ENCODE data around the gene ARHGAP5. TPM values are rescaled to one million over a fixed set of nuclear protein-coding genes. Genes with fewer than 3 reads are reported as not detected.

ARHGAP5 gene
- total RNA-seq, 1 donor = 88.7 TPM

GRCh38 chr14:32049361-32050088, 27.6 kb upstream of the ARHGAP5 start:
- Histone ChIP-seq H4K20me1 (ENCODE audit: insufficient read depth, low read length) (no peaks in the 10 kb centered on the region), H3K4me2 (ENCODE audit: insufficient read depth, low read length) (no peak overlapping the region), H3K9me3 (ENCODE audit: low read depth, low read length) (no peaks in the 10 kb centered on the region), H3K36me3 (ENCODE audit: insufficient read depth, low read length) (no peaks in the 10 kb centered on the region), H3K4me3 (ENCODE audit: insufficient read depth, low read length) (no peak overlapping the region), H3K27me3 (ENCODE audit: insufficient read depth, low read length) (no peaks in the 10 kb centered on the region), H3K4me1 (ENCODE audit: insufficient read depth, low read length) (no peaks in the 10 kb centered on the region), H2AFZ (ENCODE audit: low read length) (no peak overlapping the region), H3K27ac (ENCODE audit: low read depth, low read length) (no peak overlapping the region), H3K79me2 (ENCODE audit: insufficient read depth, low read length) (no peaks in the 10 kb centered on the region)
- DNase-seq (ENCODE audit: insufficient read length, low spot score, missing footprints) = no peak
- no peak for TF ChIP-seq CTCF (IDR thresholded peaks at IDR 0.05; ENCODE audit: extremely low read depth, low read depth, low read length)

- Histone ChIP-seq H2AFZ (ENCODE audit: low read length) (no peak overlapping the region), H3K36me3 (ENCODE audit: insufficient read depth, low read length) (no peaks in the 10 kb centered on the region), H3K27ac (ENCODE audit: low read depth, low read length) (no peak overlapping the region), H3K79me2 (ENCODE audit: insufficient read depth, low read length) (no peaks in the 10 kb centered on the region), H3K9me3 (ENCODE audit: low read depth, low read length) (no peaks in the 10 kb centered on the region), H3K4me2 (ENCODE audit: insufficient read depth, low read length) (no peak overlapping the region), H3K4me3 (ENCODE audit: insufficient read depth, low read length) (no peak overlapping the region), H3K4me1 (ENCODE audit: insufficient read depth, low read length) (no peaks in the 10 kb centered on the region), H4K20me1 (ENCODE audit: insufficient read depth, low read length) (no peaks in the 10 kb centered on the region), H3K27me3 (ENCODE audit: insufficient read depth, low read length) (no peaks in the 10 kb centered on the region)
- DNase-seq (ENCODE audit: insufficient read length, low spot score, missing footprints) = no peak
- TF ChIP-seq CTCF (IDR thresholded peaks at IDR 0.05; ENCODE audit: extremely low read depth, low read depth, low read length) = no peak
These were observed 26.2 kb upstream of the ARHGAP5 start for GRCh38 chr14:32050878-32051277.

GRCh38 chr14:32054536-32054935, 22.6 kb upstream of the ARHGAP5 start:
- no peaks in the 10 kb centered on the region for H4K20me1 ChIP-seq (ENCODE audit: insufficient read depth, low read length)
- no peak for DNase-seq (ENCODE audit: insufficient read length, low spot score, missing footprints)
- H3K4me3 ChIP-seq (ENCODE audit: insufficient read depth, low read length) = no peak overlapping the region
- no peak overlapping the region for H3K27ac ChIP-seq (ENCODE audit: low read depth, low read length)
- no peak overlapping the region for H3K4me2 ChIP-seq (ENCODE audit: insufficient read depth, low read length)
- H3K79me2 ChIP-seq (ENCODE audit: insufficient read depth, low read length) = no peaks in the 10 kb centered on the region
- H3K27me3 ChIP-seq (ENCODE audit: insufficient read depth, low read length) = peaks cover 4% of the 10 kb centered on the region
- no peak for TF ChIP-seq CTCF (IDR thresholded peaks at IDR 0.05; ENCODE audit: extremely low read depth, low read depth, low read length)
- no peaks in the 10 kb centered on the region for H3K36me3 ChIP-seq (ENCODE audit: insufficient read depth, low read length)
- no peaks in the 10 kb centered on the region for H3K9me3 ChIP-seq (ENCODE audit: low read depth, low read length)
- no peak overlapping the region for H2AFZ ChIP-seq (ENCODE audit: low read length)
- no peaks in the 10 kb centered on the region for H3K4me1 ChIP-seq (ENCODE audit: insufficient read depth, low read length)

- no peak for TF ChIP-seq CTCF (IDR thresholded peaks at IDR 0.05; ENCODE audit: extremely low read depth, low read depth, low read length)
- no peaks in the 10 kb centered on the region for H3K36me3 ChIP-seq (ENCODE audit: insufficient read depth, low read length)
- no peaks in the 10 kb centered on the region for H4K20me1 ChIP-seq (ENCODE audit: insufficient read depth, low read length)
- H3K4me3 ChIP-seq (ENCODE audit: insufficient read depth, low read length) = no peak overlapping the region
- no peaks in the 10 kb centered on the region for H3K9me3 ChIP-seq (ENCODE audit: low read depth, low read length)
- no peak for DNase-seq (ENCODE audit: insufficient read length, low spot score, missing footprints)
- H3K79me2 ChIP-seq (ENCODE audit: insufficient read depth, low read length) = no peaks in the 10 kb centered on the region
- H3K27me3 ChIP-seq (ENCODE audit: insufficient read depth, low read length) = peaks cover 4% of the 10 kb centered on the region
- H2AFZ ChIP-seq (ENCODE audit: low read length) = no peak overlapping the region
- H3K4me1 ChIP-seq (ENCODE audit: insufficient read depth, low read length) = no peaks in the 10 kb centered on the region
- H3K27ac ChIP-seq (ENCODE audit: low read depth, low read length) = no peak overlapping the region
- H3K4me2 ChIP-seq (ENCODE audit: insufficient read depth, low read length) = no peak overlapping the region
These were observed 21.9 kb upstream of the ARHGAP5 start for GRCh38 chr14:32055175-32055574.

Data from osteoblast (primary cell).